ENCODE results near the gene SAP30BP. TPM values are rescaled to one million over a fixed set of nuclear protein-coding genes. Genes with fewer than 3 reads are reported as not detected.

SAP30BP gene
- total and polyA plus RNA-seq, 2 of the 8 experiments (the other 6 are each of a cell fraction or from before 2014, with no cell fraction given) = 63.3 to 79.9 TPM

DNA sequence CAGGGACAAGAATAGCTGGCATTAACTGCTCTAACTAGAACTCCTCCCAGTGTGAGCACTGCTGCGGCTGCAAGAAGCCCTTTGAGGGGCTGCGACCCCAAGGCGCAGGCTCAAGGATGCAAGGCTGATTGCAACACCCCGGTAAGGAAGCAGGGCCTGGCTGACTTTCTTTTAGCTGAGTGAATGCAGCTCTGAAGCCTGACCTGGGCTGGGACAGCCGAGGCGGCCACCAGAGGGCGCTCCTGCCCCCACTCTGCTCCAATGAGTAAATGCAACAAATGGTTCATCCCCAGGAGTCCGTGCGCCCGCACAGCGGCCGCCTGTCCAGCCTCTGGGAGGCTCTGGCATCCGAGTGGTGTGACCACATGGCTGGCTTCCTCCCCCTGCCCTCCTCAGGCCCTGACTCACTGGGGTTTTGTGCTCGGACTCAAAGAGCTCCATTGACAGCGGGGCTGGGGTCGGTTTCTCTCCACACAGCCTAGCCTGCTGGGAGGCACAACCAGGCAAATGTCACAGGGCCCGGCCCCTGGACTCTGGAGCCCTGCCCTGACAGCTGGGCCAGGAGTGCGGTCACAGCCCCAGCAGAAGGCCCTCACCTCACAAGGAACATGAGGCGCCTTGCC lies 34.2 kb upstream of the SAP30BP start, which contains the start of gene SMIM5 (continued):
- TF ChIP-seq CHD1 (IDR thresholded peaks at IDR 0.05; ENCODE audit: low read depth, low read length) (no peak), TCF12 (IDR thresholded peaks at IDR 0.05; ENCODE audit: low read depth, low read length) (peak; percentile 22; the same call in 1 of the 2 replicates), SUZ12 (IDR thresholded peaks at IDR 0.05; ENCODE audit: low read length) (no peak), CTBP2 (IDR thresholded peaks at IDR 0.05; ENCODE audit: borderline replicate concordance, insufficient read depth, insufficient read length, low read length) (no peak), GABPA (IDR thresholded peaks at IDR 0.05; ENCODE audit: borderline replicate concordance, insufficient read depth, low read length) (no peak), SP4 (IDR thresholded peaks at IDR 0.05; ENCODE audit: low read length) (no peak), CBX8 (IDR thresholded peaks at IDR 0.05; ENCODE audit: borderline replicate concordance, low read depth, low read length) (no peak), CEBPB (IDR thresholded peaks at IDR 0.05; ENCODE audit: low read depth, low read length) (peak; percentile 94), YY1 (IDR thresholded peaks at IDR 0.05; ENCODE audit: low read depth, low read length) (no peak)
- TF ChIP-seq, protein P1, sequence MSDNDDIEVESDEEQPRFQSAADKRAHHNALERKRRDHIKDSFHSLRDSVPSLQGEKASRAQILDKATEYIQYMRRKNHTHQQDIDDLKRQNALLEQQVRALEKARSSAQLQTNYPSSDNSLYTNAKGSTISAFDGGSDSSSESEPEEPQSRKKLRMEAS (IDR thresholded peaks at IDR 0.05) = peak; percentile 23; the same call in 1 of the 2 replicates

Measured in H1 (cell line).